GM21423 (cell line): ENCODE measurements around the gene PEX14.
"Not testable (repeated sequence)": the region's sequence is repeated elsewhere in the genome, so short reads cannot be mapped to it uniquely, and the experiment has no call there.

Source experiments
- ATAC-seq: cut with Tn5 transposase; IDR thresholded peaks from one replicate; pipeline ENCODE4 v1.9.1; 2021; ENCODE audit warnings: mild to moderate bottlenecking, moderate library complexity; ENCODE audit not compliant: unreplicated experiment

PEX14 gene

GRCh38 chr1:10474613-10475507 lies at the start of gene PEX14:
TSS of gene PEX14 (plus strand) at chr1:10474950. CDS start at chr1:10474967, 17 bp downstream.
- peak; percentile 67 for ATAC-seq

GRCh38 chr1:10425826-10426534 lies 48.8 kb upstream of the PEX14 start:
- not testable (repeated sequence) for ATAC-seq

GRCh38 chr1:10426535-10426848 lies 48.3 kb upstream of the PEX14 start:
- ATAC-seq = not testable (repeated sequence)

- ATAC-seq = no peak
Observed at GRCh38 chr1:10428984-10429383, 45.8 kb upstream of the PEX14 start.

- no peak for ATAC-seq
Observed at GRCh38 chr1:10429868-10430215, 44.9 kb upstream of the PEX14 start.

- peak; percentile 77 for ATAC-seq
Observed at GRCh38 chr1:10430216-10431069, 44.3 kb upstream of the PEX14 start, which contains the start of gene CENPS. TSS of gene CENPS (plus strand) at chr1:10430433. CDS start at chr1:10430518, 85 bp downstream.

GRCh38 chr1:10431070-10431730 lies 43.5 kb upstream of the PEX14 start:
- ATAC-seq = no peak

GRCh38 chr1:10432910-10433700 lies 41.6 kb upstream of the PEX14 start:
- ATAC-seq = no peak

- ATAC-seq = no peak
Observed at GRCh38 chr1:10433790-10434189, 41.0 kb upstream of the PEX14 start.

GRCh38 chr1:10434590-10434989 lies 40.2 kb upstream of the PEX14 start:
- no peak for ATAC-seq

GRCh38 chr1:10437052-10437451 lies 37.7 kb upstream of the PEX14 start:
- no peak for ATAC-seq

GRCh38 chr1:10438677-10439163 lies 36.0 kb upstream of the PEX14 start:
- no peak for ATAC-seq

- ATAC-seq = no peak
Observed at GRCh38 chr1:10440305-10440704, 34.4 kb upstream of the PEX14 start.

GRCh38 chr1:10440794-10441193 lies 34.0 kb upstream of the PEX14 start:
- ATAC-seq = no peak

- no peak for ATAC-seq
Observed at GRCh38 chr1:10444248-10444647, 30.5 kb upstream of the PEX14 start.

- ATAC-seq = no peak
Observed at GRCh38 chr1:10444795-10445397, 29.9 kb upstream of the PEX14 start.

- ATAC-seq = no peak
Observed at GRCh38 chr1:10446790-10447422, 27.8 kb upstream of the PEX14 start.

- no peak for ATAC-seq
Observed at GRCh38 chr1:10449751-10450150, 25.0 kb upstream of the PEX14 start, which contains the start of gene CORT. TSS of gene CORT (plus strand) at chr1:10450031. CDS start at chr1:10450224, 193 bp downstream.
